Prostate gland (tissue), 2 donors: ENCODE results near the gene SYVN1. TPM values are rescaled to one million over a fixed set of nuclear protein-coding genes. Genes with fewer than 3 reads are reported as not detected.

ENCODE experiments used
- DNase-seq: peaks from one replicate; pipeline ENCODE4 v3.0.0-alpha.2; 2019; ENCODE audit warnings: low spot score
- H3K27ac ChIP-seq, 2 donors: fragments of 200-600 bp; sonication (generic); 2 replicates each; pipeline ENCODE4 v1.5.1; 2017 to 2019
- H3K27me3 ChIP-seq: fragments of 200-600 bp; sonication (generic); replicated peaks from 2 replicates; pipeline ENCODE4 v1.5.1; 2019; ENCODE audit not compliant: insufficient read depth
- H3K36me3 ChIP-seq, 2 donors: fragments of 200-600 bp; sonication (generic); 1 replicate in 1 of 2; 2 replicates in 1 of 2; pipeline versions ENCODE4 v1.5.1 to v1.8.1; 2017 to 2019
- H3K4me1 ChIP-seq: fragments of 200-600 bp; sonication (generic); replicated peaks from 2 replicates; pipeline ENCODE4 v1.5.1; 2019
- H3K4me3 ChIP-seq, 2 donors: fragments of 200-600 bp; sonication (generic); 2 replicates each; pipeline ENCODE4 v1.5.1; 2017 to 2019
- H3K9me3 ChIP-seq: fragments of 200-600 bp; sonication (generic); 2 replicates; pipeline ENCODE4 v1.5.1; 2017
- POLR2A ChIP-seq: fragments of 450-650 bp; IDR thresholded peaks from one replicate; pipeline ENCODE4 v1.6.1; 2016; ENCODE audit warnings: antibody characterized with exemption, mild to moderate bottlenecking
- POLR2AphosphoS5 ChIP-seq: sonication (generic); formaldehyde crosslinking; IDR thresholded peaks from one replicate; pipeline ENCODE4 v1.6.1; 2017; ENCODE audit warnings: antibody characterized with exemption
- WGBS: methylation state at CpG from one replicate; pipeline ENCODE4 v1.1.5; 2018; 5-methylcytosine and 5-hydroxymethylcytosine counted together
- intact Hi-C: fragments of 100-400 bp; cut with DNase I; formaldehyde crosslinking; loops from one replicate; pipeline ENCODE4 v1.14.2; 2022
- total RNA-seq, 2 donors: library from RNA; depleted of rRNA; stranded (reverse); fragments of >200 nt; gene quantifications; one replicate each; pipeline ENCODE4 v1.1.0, GENCODE V29; 2016
- TF ChIP-seq, protein P1 (sequence below), 4 experiments: fragments of 200-600 bp in 2 of 4; fragments of 450-650 bp in 2 of 4; sonication (generic) in 2 of 4; IDR thresholded peaks; 1 replicate in 3 of 4; 2 replicates in 1 of 4; pipeline ENCODE4 v1.5.1; 2016 to 2019; ENCODE audit warnings: antibody characterized with exemption in 4 of 4, mild to moderate bottlenecking in 2 of 4, moderate library complexity in 2 of 4

The SYVN1 gene
- total RNA-seq, 2 donors from 2014 or later: 89.7 to 108 TPM

DNA sequence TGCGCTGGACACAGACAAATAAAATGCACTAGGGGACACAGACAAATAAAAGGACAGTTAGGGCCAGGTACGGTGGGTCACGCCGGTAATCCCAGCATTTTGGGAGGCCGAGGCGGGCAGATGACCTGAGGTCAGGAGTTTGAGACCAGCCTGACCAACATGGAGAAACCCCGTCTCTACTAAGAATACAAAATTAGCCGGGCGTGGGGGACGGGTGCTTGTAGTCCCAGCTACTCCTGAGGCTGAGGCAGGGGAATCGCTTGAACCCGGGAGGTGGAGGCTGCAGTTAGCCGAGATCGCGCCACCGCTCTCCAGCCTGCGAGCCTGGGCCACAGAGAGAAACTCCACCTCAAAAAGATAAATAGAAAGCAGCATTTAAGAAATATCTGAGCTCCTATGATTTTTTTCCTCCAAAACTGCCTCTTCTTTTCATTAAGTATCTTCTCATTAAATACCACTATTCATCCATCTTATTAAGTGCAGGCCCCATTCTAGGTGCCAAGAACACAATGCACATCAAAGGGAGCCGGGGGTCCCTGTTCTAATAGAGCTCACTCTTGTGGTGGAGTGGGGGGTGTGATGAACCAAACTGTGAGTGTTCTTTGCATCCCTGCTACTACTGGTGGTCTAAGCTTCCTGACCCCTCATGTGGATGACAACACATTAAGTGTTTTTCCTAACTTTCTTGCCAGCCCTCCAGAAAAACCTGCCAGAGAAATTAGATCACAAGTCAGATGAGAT is 16.1 kb downstream of the SYVN1 start:
- Histone ChIP-seq H3K4me3 (no peak overlapping the region), H3K27me3 (no peaks in the 10 kb centered on the region), H3K27ac (peak overlapping the region; percentile 51 to 54), H3K4me1 (peaks cover 24% of the 10 kb centered on the region), H3K36me3 (peaks cover 7 to 10% of the 10 kb centered on the region in 2 donors), H3K9me3 (no peaks in the 10 kb centered on the region)
- intact Hi-C loops: loop anchor here (1.0 to 10.0 kb wide), 4 partner anchors 36 to 263 kb away; partner anchors contain the start of genes ATG2A, CDCA5 and ZFPL1
- WGBS: 85% methylated on average over 18 of the region's 18 CpGs
- no peak for DNase-seq
- TF ChIP-seq, protein P1, sequence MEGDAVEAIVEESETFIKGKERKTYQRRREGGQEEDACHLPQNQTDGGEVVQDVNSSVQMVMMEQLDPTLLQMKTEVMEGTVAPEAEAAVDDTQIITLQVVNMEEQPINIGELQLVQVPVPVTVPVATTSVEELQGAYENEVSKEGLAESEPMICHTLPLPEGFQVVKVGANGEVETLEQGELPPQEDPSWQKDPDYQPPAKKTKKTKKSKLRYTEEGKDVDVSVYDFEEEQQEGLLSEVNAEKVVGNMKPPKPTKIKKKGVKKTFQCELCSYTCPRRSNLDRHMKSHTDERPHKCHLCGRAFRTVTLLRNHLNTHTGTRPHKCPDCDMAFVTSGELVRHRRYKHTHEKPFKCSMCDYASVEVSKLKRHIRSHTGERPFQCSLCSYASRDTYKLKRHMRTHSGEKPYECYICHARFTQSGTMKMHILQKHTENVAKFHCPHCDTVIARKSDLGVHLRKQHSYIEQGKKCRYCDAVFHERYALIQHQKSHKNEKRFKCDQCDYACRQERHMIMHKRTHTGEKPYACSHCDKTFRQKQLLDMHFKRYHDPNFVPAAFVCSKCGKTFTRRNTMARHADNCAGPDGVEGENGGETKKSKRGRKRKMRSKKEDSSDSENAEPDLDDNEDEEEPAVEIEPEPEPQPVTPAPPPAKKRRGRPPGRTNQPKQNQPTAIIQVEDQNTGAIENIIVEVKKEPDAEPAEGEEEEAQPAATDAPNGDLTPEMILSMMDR (IDR thresholded peaks at IDR 0.05): no peak
- TF ChIP-seq POLR2A (no peak), POLR2AphosphoS5 (no peak)

- peaks cover 24% of the 10 kb centered on the region for H3K4me1 ChIP-seq
- no peaks in the 10 kb centered on the region for H3K27me3 ChIP-seq
- H3K4me3 ChIP-seq: peak within 1 kb of the TSS; percentile 79 to 82
- DNase-seq: peak; percentile 99
- WGBS: under 1% methylated on average over 59 of the region's 89 CpGs
- intact Hi-C loops: loop anchor here (1.0 to 10.0 kb wide), 4 partner anchors 35 to 263 kb away; partner anchors contain the start of genes ATG2A, CDCA5 and ZFPL1
- peaks cover 7 to 10% of the 10 kb centered on the region in 2 donors for H3K36me3 ChIP-seq
- H3K27ac ChIP-seq: peak within 1 kb of the TSS; percentile 81 to 83
- TF ChIP-seq POLR2AphosphoS5 (peak; percentile 99), POLR2A (peak; percentile 54)
- TF ChIP-seq, protein P1 (IDR thresholded peaks at IDR 0.05): peak; percentile 92 to 100 (median 98)
- no peaks in the 10 kb centered on the region for H3K9me3 ChIP-seq
Observed at GRCh38 chr11:65117206-65118096, 16.9 kb downstream of the SYVN1 start, which contains the start of gene ZNHIT2. ZNHIT2 (minus strand) TSS chr11:65117701; CDS start chr11:65117653, 48 bp downstream.

DNA sequence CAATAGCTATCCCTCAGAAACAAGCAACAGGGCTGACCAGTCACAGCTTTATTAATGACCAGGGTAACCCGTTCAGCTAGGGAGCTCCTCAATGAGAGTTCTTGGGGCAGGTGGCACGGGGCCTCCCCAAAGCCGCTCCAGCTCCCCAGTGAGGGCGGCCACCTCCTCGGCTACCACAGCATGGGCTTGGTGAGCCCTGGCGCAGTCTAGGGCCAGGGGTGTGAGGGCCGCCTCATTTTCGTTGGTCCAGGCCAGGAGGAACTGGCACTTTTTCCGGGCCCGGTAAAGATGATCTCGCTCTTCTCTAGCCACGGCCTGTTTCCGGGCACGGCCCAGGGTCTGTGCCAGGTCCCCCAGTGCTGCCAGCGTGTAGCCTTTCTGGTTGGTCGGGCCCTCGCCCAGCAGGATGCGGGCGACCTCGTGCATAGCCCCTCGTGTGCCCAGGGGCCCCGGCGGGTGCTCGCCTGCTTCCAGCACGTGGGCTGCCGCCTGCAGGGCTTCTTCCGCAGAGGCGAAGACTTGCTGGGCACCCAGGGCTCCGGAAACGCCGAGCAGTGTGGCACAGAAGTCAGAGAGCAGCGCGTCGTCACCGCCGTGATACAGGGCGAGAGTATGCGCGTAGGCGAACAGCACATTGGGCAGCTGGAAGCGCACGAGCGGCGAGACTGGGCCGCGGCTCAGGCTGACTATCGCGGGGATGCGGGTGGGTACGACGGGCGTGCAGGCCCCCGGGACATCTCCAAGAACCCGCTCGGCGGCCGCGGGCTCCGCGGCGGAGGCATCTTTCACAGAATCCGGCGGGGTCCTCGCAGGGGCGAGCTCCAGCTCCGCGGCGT is 17.7 kb downstream of the SYVN1 start:
- Histone ChIP-seq H3K36me3 (peaks cover 7 to 10% of the 10 kb centered on the region in 2 donors), H3K9me3 (no peaks in the 10 kb centered on the region), H3K4me3 (peak overlapping the region; percentile 79 to 82), H3K4me1 (peaks cover 24% of the 10 kb centered on the region), H3K27me3 (no peaks in the 10 kb centered on the region), H3K27ac (peak overlapping the region; percentile 81 to 83)
- no peak for TF ChIP-seq POLR2A
- TF ChIP-seq POLR2AphosphoS5: no peak
- TF ChIP-seq, protein P1 (IDR thresholded peaks at IDR 0.05): no peak
- intact Hi-C loops: loop anchor here (5.0 to 10.0 kb wide), 3 partner anchors 34 to 262 kb away; partner anchors contain the start of genes ATG2A, CDCA5 and ZFPL1
- DNase-seq: no peak
- 16% methylated on average over 56 of the region's 68 CpGs for WGBS

DNA sequence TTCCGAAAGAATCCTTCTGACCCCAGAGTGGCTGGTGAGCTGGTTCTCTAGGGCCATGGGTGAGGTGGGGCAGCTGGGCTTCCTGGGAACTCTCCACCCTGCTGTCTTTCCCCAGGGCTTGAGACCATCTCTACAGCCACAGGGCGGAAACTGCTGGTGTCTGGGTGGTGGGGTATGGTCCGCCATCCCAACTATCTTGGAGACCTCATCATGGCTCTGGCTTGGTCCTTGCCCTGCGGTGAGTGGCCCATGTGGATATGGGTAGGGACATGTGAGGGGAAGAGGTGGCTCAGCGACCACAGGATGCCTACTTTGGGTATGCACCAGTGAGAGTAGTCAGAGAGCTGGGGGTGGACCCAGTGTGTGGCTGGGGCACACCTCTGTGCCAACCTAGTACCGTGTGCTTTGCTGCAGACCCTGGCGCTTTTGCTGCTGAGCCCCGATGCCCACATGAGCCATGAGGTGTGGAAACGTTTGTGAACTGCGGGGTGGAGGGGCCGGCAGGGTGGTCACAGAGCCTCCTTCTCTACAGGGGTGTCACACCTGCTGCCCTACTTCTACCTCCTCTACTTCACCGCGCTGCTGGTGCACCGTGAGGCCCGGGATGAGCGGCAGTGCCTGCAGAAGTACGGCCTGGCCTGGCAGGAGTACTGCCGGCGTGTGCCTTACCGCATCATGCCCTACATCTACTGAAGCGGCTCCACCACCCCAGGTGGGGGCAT is 18.8 kb downstream of the SYVN1 start:
- Histone ChIP-seq H3K9me3 (no peaks in the 10 kb centered on the region), H3K4me1 (peaks cover 19% of the 10 kb centered on the region), H3K36me3 (peaks cover 4 to 10% of the 10 kb centered on the region in 2 donors), H3K27ac (no peak overlapping the region), H3K27me3 (no peaks in the 10 kb centered on the region), H3K4me3 (no peak overlapping the region)
- no peak for TF ChIP-seq POLR2A
- TF ChIP-seq, protein P1 (IDR thresholded peaks at IDR 0.05): no peak
- intact Hi-C loops: loop anchor here (5.0 to 10.0 kb wide), 3 partner anchors 33 to 261 kb away; partner anchors contain the start of genes ATG2A, CDCA5 and ZFPL1
- DNase-seq: no peak
- 86% methylated on average over 16 of the region's 21 CpGs for WGBS
